Mesodermal cell (in vitro differentiated cells): ENCODE results near the gene PLEKHA1.

Experiments used
- H3K27ac ChIP-seq: 2 replicates; pipeline ENCODE4 v1.7.0; 2013; ENCODE audit warnings: mild to moderate bottlenecking, low read depth, low read length, moderate library complexity; ENCODE audit not compliant: severe bottlenecking
- H3K36me3 ChIP-seq: 2 replicates; pipeline ENCODE4 v1.7.1; 2013; ENCODE audit warnings: mild to moderate bottlenecking, low read length, moderate library complexity; ENCODE audit not compliant: control insufficient read depth, insufficient read depth
- H3K4me1 ChIP-seq: one replicate; pipeline ENCODE4 v1.7.1; 2013; ENCODE audit warnings: mild to moderate bottlenecking, low read length; ENCODE audit not compliant: insufficient read depth, control insufficient read depth, poor library complexity, severe bottlenecking
- H3K4me3 ChIP-seq: 2 replicates; pipeline ENCODE4 v1.7.0; 2013; ENCODE audit warnings: low read length, control low read depth, mild to moderate bottlenecking; ENCODE audit not compliant: insufficient read depth, poor library complexity, severe bottlenecking; ENCODE audit errors: extremely low read depth
- H3K9me3 ChIP-seq: 2 replicates; pipeline ENCODE4 v1.7.1; 2013; ENCODE audit warnings: mild to moderate bottlenecking, low read length, moderate library complexity; ENCODE audit not compliant: control insufficient read depth
- WGBS, 2 experiments: methylation state at CpG; one replicate each; pipeline ENCODE4 v1.1.5; 2013; ENCODE audit warnings: missing lambda C conversion rate in 2 of 2; ENCODE audit not compliant: insufficient coverage in 2 of 2; 5-methylcytosine and 5-hydroxymethylcytosine counted together

PLEKHA1 gene

DNA sequence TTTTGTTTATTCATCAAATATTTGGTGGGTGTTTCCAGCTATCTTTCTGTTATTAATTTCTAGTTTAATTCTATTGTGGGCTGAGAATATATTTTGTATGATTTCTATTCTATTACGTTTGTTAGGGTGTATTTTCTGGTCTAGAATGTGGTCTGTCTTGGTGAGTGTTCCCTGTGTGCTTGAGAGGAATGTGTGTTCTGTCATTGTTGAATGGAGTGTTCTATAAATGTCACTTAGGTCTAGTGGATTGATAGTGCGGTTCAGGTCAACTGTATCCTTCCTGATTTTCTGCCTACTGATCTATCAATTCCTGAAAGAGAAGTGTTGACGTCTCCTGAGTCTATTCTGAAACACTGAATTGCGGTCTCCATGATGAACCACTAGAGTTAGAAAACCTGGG lies 95.3 kb downstream of the PLEKHA1 start:
- 96 to 100% methylated on average over 3 to 4 of the region's 4 CpGs for WGBS, 2 experiments
- peaks cover 31% of the 10 kb centered on the region for H3K4me1 ChIP-seq
- no peak overlapping the region for H3K27ac ChIP-seq

DNA sequence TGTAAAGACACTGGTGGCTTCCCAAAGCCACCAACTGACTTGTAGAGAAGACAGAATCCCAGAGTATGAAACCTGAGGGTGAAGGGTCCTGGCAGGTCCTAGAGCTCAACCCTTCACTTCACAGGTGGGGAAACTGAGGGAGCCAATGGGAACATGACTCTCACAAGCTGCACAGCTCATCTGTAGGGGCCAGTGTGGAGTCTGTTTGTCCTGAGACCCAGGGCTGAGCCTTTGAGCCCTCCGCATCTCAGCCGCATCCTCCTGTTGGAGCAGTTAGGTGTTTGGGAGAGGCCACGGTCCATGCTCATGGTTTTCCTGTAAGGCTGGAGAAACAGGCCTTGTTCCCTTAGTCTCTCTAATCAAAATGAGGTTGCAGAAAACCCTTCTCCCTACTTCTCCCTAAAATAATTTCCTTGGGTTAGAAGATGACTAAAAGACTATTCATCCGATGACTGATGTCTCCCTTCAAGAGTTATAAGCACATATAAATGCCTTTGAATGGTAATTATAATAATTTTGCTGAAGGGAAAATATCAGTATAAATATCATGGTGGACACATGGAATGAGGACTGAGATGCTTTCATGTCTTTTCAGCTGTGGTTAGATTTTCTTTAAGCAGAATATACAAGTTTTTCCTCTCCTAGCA lies 97.1 kb downstream of the PLEKHA1 start:
- peaks cover 48% of the 10 kb centered on the region for H3K4me1 ChIP-seq
- WGBS, 2 experiments = 100% methylated on average over 1 of the region's 4 CpGs; no CpG with 5 or more reads in 1 of the 2 experiments

More for the DNA sequence above, 95.3 kb downstream of the PLEKHA1 start:
- Histone ChIP-seq H3K36me3 (peaks cover 10% of the 10 kb centered on the region), H3K9me3 (no peaks in the 10 kb centered on the region), H3K4me3 (no peak overlapping the region)

DNA sequence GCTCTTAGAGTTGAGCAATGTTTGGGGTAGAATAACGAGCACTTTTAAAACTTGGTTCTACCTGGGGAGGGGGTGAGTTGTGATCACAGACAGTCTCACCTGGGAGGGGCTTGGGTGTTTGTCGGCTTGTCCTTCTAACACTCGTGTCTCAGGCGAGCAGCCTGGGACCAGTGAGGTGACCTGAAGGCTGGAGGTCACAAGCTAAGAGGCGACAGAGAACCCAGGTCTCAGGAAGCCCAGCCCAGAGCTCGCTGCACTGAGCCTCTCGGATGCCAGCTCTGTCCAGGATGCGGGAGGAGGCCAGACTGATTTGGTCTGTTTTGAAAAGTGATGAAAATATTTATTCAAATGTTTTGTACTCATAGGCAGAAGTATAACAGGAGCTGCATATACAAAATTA lies 98.6 kb downstream of the PLEKHA1 start:
- Histone ChIP-seq H3K27ac (no peak overlapping the region), H3K4me1 (peaks cover 57% of the 10 kb centered on the region), H3K9me3 (no peaks in the 10 kb centered on the region), H3K4me3 (no peak overlapping the region), H3K36me3 (no peaks in the 10 kb centered on the region)
- WGBS, 2 experiments = 80 to 96% methylated on average over 5 to 8 of the region's 8 CpGs

More for the DNA sequence above, 97.1 kb downstream of the PLEKHA1 start:
- H3K4me3 ChIP-seq = no peak overlapping the region
- H3K9me3 ChIP-seq = no peaks in the 10 kb centered on the region
- H3K36me3 ChIP-seq = peaks cover 4% of the 10 kb centered on the region
- H3K27ac ChIP-seq = no peak overlapping the region

DNA sequence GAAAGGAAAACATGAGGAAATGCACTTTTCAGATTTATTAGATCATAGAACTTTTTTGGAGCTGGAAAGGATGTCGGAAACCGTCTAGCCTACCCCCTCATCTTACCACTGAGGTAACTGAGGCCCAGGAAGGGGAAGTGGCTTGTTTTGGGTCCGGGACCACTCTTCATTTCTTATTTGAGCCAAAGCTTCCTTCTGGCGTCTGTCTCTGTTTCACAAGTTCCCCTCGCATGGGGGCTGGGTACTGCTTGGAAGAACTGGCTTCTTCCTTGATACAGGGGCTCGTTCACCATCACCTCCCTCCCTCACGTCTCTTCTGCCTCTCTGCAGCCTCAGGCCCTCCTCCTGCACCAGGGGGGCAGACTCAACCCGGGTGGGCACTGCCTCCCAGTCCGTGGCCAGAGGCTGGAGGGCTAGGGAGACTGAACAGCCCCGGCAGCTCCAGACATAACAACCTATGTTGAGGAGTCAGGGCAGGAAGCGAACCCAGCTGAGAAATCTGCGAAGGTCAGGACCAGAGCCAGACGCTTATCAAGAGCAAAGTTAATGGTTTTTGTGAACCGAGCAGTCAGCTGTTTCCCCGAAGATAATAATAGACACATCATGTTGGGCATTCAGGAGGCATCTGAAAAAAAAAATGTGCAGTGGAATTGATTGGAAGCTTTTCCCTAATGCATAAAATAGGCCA lies 99.8 kb downstream of the PLEKHA1 start:
- Histone ChIP-seq H3K4me1 (peaks cover 54% of the 10 kb centered on the region), H3K27ac (peak overlapping the region; percentile 94), H3K4me3 (no peak overlapping the region), H3K9me3 (no peaks in the 10 kb centered on the region), H3K36me3 (no peaks in the 10 kb centered on the region)
- 65 to 73% methylated on average over 10 to 13 of the region's 15 CpGs for WGBS, 2 experiments

DNA sequence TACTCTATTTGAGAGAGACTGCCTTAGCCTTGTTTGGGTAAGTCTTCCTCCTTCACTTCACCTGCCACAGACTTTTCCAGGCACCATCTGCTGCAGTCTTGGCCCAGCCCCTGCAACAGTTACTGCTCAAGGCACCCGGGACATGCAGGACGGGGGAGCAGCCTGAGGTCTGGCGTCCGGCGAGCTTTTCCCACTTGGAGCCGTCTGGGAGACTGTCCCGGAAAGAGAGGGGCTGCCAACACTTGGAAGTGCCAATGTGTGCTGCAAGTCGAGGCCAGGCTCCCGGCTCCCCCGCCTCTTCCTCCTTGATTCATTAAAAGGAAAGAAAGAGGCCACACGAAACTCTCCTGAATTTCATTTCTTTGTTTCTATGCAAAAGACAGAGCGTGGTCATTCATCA lies 100.6 kb downstream of the PLEKHA1 start:
- Histone ChIP-seq H3K4me1 (peaks cover 56% of the 10 kb centered on the region), H3K36me3 (no peaks in the 10 kb centered on the region), H3K27ac (peak overlapping the region; percentile 94), H3K9me3 (no peaks in the 10 kb centered on the region), H3K4me3 (no peak overlapping the region)
- 57 to 73% methylated on average over 7 to 8 of the region's 12 CpGs for WGBS, 2 experiments

DNA sequence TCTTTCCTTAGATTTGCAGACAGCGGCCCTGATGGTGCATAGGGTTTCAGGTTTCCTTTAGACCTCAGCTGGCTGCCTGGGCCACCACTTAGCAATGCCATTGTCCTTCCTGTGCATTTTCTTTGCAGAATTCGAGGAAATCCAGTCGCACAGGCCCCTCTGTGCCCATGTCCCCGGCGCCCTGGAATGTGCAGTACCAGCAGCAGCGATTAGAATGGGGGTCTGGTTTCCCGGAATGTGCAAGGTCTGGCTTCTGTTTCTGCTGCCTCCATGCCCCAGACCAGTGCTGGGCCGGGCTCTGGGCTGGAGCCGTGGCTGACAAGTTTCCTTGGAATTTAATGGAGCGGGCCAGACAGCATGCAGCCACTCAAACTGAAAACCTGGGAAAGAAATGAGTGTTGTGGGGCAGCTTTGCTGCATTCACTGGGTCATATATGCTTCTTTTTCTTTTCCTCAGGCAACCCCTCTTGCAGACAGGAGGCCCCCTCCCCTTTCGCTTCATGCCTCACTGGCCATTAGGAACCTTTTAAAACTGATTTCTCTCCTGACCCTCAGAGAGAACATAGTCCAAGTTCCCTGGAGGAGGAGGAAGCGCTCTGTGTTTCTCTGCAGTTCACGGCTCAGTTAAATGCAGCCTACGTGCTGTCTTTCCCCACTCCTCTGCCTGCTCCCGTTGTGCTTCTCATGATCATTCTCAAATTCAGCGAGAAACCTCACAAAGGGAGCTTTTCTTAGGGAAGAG lies 101.3 kb downstream of the PLEKHA1 start:
- H3K9me3 ChIP-seq = no peaks in the 10 kb centered on the region
- peak overlapping the region; percentile 94 for H3K27ac ChIP-seq
- H3K4me3 ChIP-seq = no peak overlapping the region
- H3K4me1 ChIP-seq = peaks cover 56% of the 10 kb centered on the region
- H3K36me3 ChIP-seq = no peaks in the 10 kb centered on the region
- WGBS, 2 experiments = 34 to 51% methylated on average over 12 to 14 of the region's 16 CpGs

DNA sequence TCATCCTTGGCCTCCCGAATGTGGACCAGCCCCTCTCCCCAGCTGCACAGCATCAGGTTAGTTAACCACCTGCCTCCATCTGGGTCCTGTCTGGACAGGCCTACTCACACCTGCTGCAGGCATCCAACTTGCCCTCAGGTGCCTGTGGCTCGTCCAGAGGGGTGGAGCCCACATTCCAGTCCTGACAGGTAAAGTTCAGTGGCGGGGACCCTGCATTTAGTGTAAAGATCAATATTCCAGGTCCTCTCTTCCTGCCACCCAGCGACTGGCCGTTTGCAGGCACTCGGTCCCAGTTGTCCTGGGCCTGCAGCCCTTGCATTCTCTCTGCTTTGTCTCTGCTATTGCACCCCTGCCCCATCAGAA lies 101.8 kb downstream of the PLEKHA1 start:
- Histone ChIP-seq H3K27ac (peak overlapping the region; percentile 94), H3K36me3 (peaks cover 4% of the 10 kb centered on the region), H3K4me3 (no peak overlapping the region), H3K9me3 (peaks cover under 1% of the 10 kb centered on the region), H3K4me1 (peaks cover 56% of the 10 kb centered on the region)
- 40 to 88% methylated on average over 2 to 6 of the region's 6 CpGs for WGBS, 2 experiments

DNA sequence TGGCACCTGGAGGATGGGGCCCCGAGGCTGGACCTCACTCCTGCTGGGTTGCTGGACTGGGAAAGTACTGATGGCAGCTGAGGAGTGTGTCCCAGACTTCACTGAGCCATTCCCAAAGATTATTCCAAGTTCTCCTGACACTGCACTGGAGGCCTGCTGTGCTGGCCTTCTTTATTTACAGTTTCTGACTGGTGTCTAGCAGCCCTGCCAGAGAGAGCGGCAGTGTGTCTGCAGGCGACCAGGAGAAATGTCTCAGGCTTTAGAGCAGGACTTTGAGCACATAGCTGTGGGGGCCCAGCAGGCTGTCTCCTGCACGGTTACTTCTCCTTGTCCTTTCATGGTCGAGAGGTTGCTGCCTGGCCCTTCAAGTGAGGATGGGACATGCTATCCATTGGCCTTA lies 102.9 kb downstream of the PLEKHA1 start:
- peak overlapping the region; percentile 49 for H3K27ac ChIP-seq
- H3K36me3 ChIP-seq = peaks cover 5% of the 10 kb centered on the region
- WGBS, 2 experiments = 70 to 72% methylated on average over 4 of the region's 5 CpGs
- no peak overlapping the region for H3K4me3 ChIP-seq
- H3K4me1 ChIP-seq = peaks cover 56% of the 10 kb centered on the region
- peaks cover 12% of the 10 kb centered on the region for H3K9me3 ChIP-seq

DNA sequence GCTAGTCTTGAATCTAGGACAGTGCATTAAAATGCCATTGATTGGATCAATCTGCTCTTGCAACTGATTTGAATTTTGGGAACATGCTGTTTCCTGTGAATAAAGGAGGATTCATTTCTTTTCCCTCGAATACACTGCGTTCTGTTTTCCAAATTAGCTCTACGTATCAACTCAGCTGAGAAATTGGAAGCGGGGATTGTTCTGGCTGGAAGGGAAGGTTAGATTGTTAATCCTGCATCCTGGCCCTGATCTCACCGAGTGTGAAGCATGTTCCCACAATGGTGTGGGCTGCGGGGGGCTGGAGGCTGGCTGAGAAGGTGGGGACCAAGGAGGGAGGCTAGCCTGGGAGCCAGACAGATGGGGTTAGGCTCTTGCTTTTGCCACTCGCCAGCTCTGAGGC lies 104.5 kb downstream of the PLEKHA1 start:
- H3K4me1 ChIP-seq = peaks cover 44% of the 10 kb centered on the region
- H3K27ac ChIP-seq = no peak overlapping the region
- peaks cover 14% of the 10 kb centered on the region for H3K9me3 ChIP-seq
- peaks cover 5% of the 10 kb centered on the region for H3K36me3 ChIP-seq
- H3K4me3 ChIP-seq = no peak overlapping the region
- WGBS, 2 experiments = 87 to 92% methylated on average over 7 of the region's 7 CpGs

DNA sequence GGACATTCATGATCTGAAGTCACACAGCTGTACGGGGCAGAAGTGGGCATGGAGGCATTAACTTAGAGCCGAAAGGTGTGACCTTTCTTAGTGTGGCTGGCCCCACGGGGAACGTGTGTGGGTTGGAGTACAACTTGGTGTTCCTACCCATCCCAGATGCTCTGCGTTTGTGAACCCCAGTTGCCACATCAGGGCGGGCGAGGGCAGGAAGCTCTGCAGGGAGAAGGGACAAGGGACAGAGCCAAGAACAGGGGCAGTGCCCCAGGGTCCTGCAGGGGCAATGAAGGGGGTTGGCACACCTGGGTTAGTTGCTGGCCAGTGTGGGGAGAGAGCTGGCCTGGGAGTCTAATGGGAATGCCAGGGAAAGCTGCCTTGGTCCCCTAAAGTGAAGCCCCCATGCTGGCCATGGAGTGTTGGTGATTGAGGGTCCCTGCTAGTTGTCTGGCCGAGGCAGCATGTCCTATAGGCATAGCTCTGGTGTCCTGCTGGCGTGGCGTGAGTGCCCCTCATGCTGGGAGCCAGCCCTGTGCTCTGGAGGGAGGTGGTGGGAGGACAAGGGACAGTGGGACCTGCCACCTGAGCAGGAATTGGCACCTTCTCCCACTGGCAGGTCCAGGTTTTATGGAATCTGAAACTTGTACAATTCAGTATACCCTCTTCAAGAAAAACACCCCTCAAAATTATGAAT lies 105.8 kb downstream of the PLEKHA1 start:
- H3K27ac ChIP-seq = no peak overlapping the region
- WGBS, 2 experiments = 94 to 95% methylated on average over 7 to 10 of the region's 10 CpGs
- no peak overlapping the region for H3K4me3 ChIP-seq
- peaks cover 14% of the 10 kb centered on the region for H3K9me3 ChIP-seq
- peaks cover 35% of the 10 kb centered on the region for H3K4me1 ChIP-seq
- peaks cover 5% of the 10 kb centered on the region for H3K36me3 ChIP-seq
